MM.1S (cell line): Measurements from ENCODE around the gene CXCL11.

Experiments used
- CTCF ChIP-seq: fragments of 300-600 bp; sonication (generic); IDR thresholded peaks from 2 replicates; pipeline ENCODE4 v1.5.1; 2016; ENCODE audit warnings: antibody characterized with exemption, low read length, mixed read lengths
- EZH2 ChIP-seq: fragments of 300-600 bp; sonication (generic); optimal IDR thresholded peaks from 2 replicates; pipeline ENCODE3; 2017; ENCODE audit warnings: low read depth, mild to moderate bottlenecking, antibody characterized with exemption, low read length, mixed read lengths
- EZH2phosphoT487 ChIP-seq: fragments of 300-600 bp; sonication (generic); IDR thresholded peaks from 2 replicates; pipeline ENCODE4 v1.6.1; 2018; ENCODE audit warnings: antibody characterized with exemption, low read length

GRCh38 chr4:76060506-76060905 is 24.6 kb upstream of the CXCL11 start:
- TF ChIP-seq CTCF: no peak
- no peak for TF ChIP-seq EZH2
- TF ChIP-seq EZH2phosphoT487: no peak
